ENCODE results near the gene PPP2CA.

The PPP2CA gene

GRCh38 chr5:134184155-134185135 is 41.4 kb downstream of the PPP2CA start:
- no peak overlapping the region for H3K27ac ChIP-seq
- TF ChIP-seq CTCF (IDR thresholded peaks at IDR 0.05) (peak; percentile 95), ZFX (IDR thresholded peaks at IDR 0.05; ENCODE audit: borderline replicate concordance) (no peak)

GRCh38 chr5:134183481-134183880 is 42.4 kb downstream of the PPP2CA start:
- H3K27ac ChIP-seq, result no peak overlapping the region
- TF ChIP-seq CTCF (IDR thresholded peaks at IDR 0.05) (no peak), ZFX (IDR thresholded peaks at IDR 0.05; ENCODE audit: borderline replicate concordance) (no peak)

GRCh38 chr5:134178096-134178419 is 47.8 kb downstream of the PPP2CA start:
- H3K27ac ChIP-seq, result peak overlapping the region; percentile 94; the same call in 1 of the 2 replicates
- TF ChIP-seq ZFX (IDR thresholded peaks at IDR 0.05; ENCODE audit: borderline replicate concordance), result no peak
- TF ChIP-seq CTCF (IDR thresholded peaks at IDR 0.05), result no peak

- peak overlapping the region; percentile 94 for H3K27ac ChIP-seq
- TF ChIP-seq CTCF (IDR thresholded peaks at IDR 0.05) (no peak), ZFX (IDR thresholded peaks at IDR 0.05; ENCODE audit: borderline replicate concordance) (no peak)
Observed at GRCh38 chr5:134177369-134178095, 48.3 kb downstream of the PPP2CA start.

- peak within 1 kb of the TSS; percentile 94 for H3K27ac ChIP-seq
- TF ChIP-seq CTCF (IDR thresholded peaks at IDR 0.05) (peak; percentile 16; the same call in 1 of the 2 replicates), ZFX (IDR thresholded peaks at IDR 0.05; ENCODE audit: borderline replicate concordance) (peak; percentile 93)
Observed at GRCh38 chr5:134176511-134177368, 49.1 kb downstream of the PPP2CA start, which contains the start of gene SKP1. Gene SKP1, minus strand, starts transcription at chr5:134176950. Its CDS starts 2,928 bp downstream, at chr5:134174022.

GRCh38 chr5:134175921-134176510 is 49.9 kb downstream of the PPP2CA start:
- peak overlapping the region; percentile 94 for H3K27ac ChIP-seq
- no peak for TF ChIP-seq ZFX (IDR thresholded peaks at IDR 0.05; ENCODE audit: borderline replicate concordance)
- no peak for TF ChIP-seq CTCF (IDR thresholded peaks at IDR 0.05)

Measured in 22Rv1 (cell line).